Neural cell (in vitro differentiated cells): ENCODE data around the gene SH3GL3.

Source experiments
- EP300 ChIP-seq: fragments of 450-650 bp; conservative IDR thresholded peaks from 2 replicates; pipeline ENCODE4 v1.6.1; 2014; ENCODE audit warnings: antibody characterized with exemption, mild to moderate bottlenecking, moderate library complexity; ENCODE audit not compliant: poor library complexity, severe bottlenecking
- EZH2 ChIP-seq: fragments of 200-600, 300-800 bp; shearing (Covaris generic), sonication (generic); IDR thresholded peaks from 2 replicates; pipeline ENCODE4 v1.6.1; 2014; ENCODE audit warnings: antibody characterized with exemption, low read length, borderline replicate concordance, mild to moderate bottlenecking; ENCODE audit not compliant: insufficient read depth, poor library complexity, severe bottlenecking
- MXI1 ChIP-seq: fragments of 450-650 bp; conservative IDR thresholded peaks from 2 replicates; pipeline ENCODE4 v1.6.1; 2014; ENCODE audit warnings: antibody characterized with exemption, mild to moderate bottlenecking; ENCODE audit not compliant: poor library complexity, severe bottlenecking
- POLR2AphosphoS5 ChIP-seq: IDR thresholded peaks from 2 replicates; pipeline ENCODE4 v1.6.1; 2012
- RAD21 ChIP-seq: fragments of 450-650 bp; conservative IDR thresholded peaks from 2 replicates; pipeline ENCODE4 v1.6.1; 2014; ENCODE audit warnings: antibody characterized with exemption, mild to moderate bottlenecking, moderate library complexity
- SMC3 ChIP-seq: fragments of 450-650 bp; conservative IDR thresholded peaks from 2 replicates; pipeline ENCODE4 v1.6.1; 2014; ENCODE audit warnings: antibody characterized with exemption, mild to moderate bottlenecking, moderate library complexity; ENCODE audit not compliant: poor library complexity
- TAF1 ChIP-seq: IDR thresholded peaks from 2 replicates; pipeline ENCODE4 v1.6.1; 2012; ENCODE audit warnings: low read depth
- TF ChIP-seq, protein P1 (sequence below): fragments of 450-650 bp; IDR thresholded peaks from 2 replicates; pipeline ENCODE4 v1.5.1; 2014; ENCODE audit warnings: antibody characterized with exemption, mild to moderate bottlenecking, moderate library complexity; ENCODE audit not compliant: poor library complexity, severe bottlenecking

DNA sequence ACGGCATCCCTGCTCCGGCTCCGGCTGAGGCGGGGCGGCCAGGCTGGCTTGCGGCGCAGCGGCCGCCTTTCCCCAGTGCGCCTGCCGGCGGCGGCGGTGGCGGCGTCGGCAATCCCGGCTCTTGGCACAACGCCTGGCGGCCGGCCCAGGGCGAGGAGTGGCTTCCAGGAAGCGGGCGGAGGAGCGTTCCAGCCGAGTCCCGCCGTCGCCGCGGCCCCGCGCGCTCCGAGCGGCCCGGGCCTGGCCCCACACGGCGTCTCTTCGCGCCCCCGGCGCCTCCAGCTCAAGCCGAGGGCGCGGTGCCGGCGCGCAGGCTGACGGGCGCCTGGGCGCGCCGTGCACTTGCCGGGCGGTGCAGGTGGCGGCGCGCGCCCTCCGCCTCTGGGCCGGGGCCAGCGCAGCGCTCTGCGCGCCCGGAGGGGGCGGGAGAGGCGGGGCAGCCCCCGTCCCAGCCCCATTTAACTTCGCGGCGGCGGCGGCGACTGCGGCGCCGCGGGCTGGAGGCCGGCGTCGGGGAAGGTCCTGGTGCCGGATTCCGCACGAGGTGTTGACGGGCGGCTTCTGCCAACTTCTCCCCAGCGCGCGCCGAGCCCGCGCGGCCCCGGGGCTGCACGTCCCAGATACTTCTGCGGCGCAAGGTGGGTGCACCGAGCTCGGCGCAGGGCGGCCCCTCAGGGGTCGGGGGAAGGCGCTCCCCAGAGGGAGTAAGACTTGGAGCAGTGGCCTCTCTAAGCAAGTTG, 206.7 kb downstream of the SH3GL3 start, which contains the start of gene ADAMTSL3:
- TF ChIP-seq, protein P1, sequence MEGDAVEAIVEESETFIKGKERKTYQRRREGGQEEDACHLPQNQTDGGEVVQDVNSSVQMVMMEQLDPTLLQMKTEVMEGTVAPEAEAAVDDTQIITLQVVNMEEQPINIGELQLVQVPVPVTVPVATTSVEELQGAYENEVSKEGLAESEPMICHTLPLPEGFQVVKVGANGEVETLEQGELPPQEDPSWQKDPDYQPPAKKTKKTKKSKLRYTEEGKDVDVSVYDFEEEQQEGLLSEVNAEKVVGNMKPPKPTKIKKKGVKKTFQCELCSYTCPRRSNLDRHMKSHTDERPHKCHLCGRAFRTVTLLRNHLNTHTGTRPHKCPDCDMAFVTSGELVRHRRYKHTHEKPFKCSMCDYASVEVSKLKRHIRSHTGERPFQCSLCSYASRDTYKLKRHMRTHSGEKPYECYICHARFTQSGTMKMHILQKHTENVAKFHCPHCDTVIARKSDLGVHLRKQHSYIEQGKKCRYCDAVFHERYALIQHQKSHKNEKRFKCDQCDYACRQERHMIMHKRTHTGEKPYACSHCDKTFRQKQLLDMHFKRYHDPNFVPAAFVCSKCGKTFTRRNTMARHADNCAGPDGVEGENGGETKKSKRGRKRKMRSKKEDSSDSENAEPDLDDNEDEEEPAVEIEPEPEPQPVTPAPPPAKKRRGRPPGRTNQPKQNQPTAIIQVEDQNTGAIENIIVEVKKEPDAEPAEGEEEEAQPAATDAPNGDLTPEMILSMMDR = peak; percentile 50
- TF ChIP-seq EP300 = no peak
- TF ChIP-seq RAD21 = peak; percentile 50
- TF ChIP-seq TAF1 = no peak
- no peak for TF ChIP-seq POLR2AphosphoS5
- no peak for TF ChIP-seq EZH2
- peak; percentile 29 for TF ChIP-seq SMC3
- no peak for TF ChIP-seq MXI1
